Transverse colon (tissue), 4 donors: ENCODE measurements around the gene TPD52L1. TPM values are rescaled to one million over a fixed set of nuclear protein-coding genes. Genes with fewer than 3 reads are reported as not detected.

ENCODE experiments used
- DNase-seq: peaks from one replicate; pipeline ENCODE4 v3.0.0-alpha.2; 2019
- H3K27ac ChIP-seq, 4 donors: fragments of 200-600 bp; sonication (generic); 2 replicates each; pipeline ENCODE4 v1.5.1; 2016 to 2018; ENCODE audit warnings: inconsistent platforms in 4 of 4
- H3K27me3 ChIP-seq: fragments of 200-600 bp; sonication (generic); 2 replicates; pipeline ENCODE4 v1.5.1; 2017; ENCODE audit warnings: inconsistent platforms
- H3K36me3 ChIP-seq, 4 donors: fragments of 200-600 bp; sonication (generic); 2 replicates each; pipeline ENCODE4 v1.5.1; 2017 to 2019; ENCODE audit warnings: inconsistent platforms in 4 of 4
- H3K4me1 ChIP-seq, 4 donors: fragments of 200-600 bp; sonication (generic); 2 replicates each; pipeline ENCODE4 v1.5.1; 2017 to 2020; ENCODE audit warnings: inconsistent platforms in 4 of 4
- H3K4me3 ChIP-seq, 4 donors: fragments of 200-600 bp; sonication (generic); 1 replicate in 1 of 4; 2 replicates in 3 of 4; pipeline versions ENCODE4 v1.5.1 to v1.6.1; 2017 to 2019; ENCODE audit warnings: inconsistent platforms in 4 of 4
- H3K9me3 ChIP-seq, 2 donors: fragments of 200-600 bp; sonication (generic); 2 replicates each; pipeline ENCODE4 v1.5.1; 2017 to 2019; ENCODE audit warnings: inconsistent platforms in 2 of 2
- CTCF ChIP-seq, 5 experiments: fragments of 200-600 bp in 3 of 5; fragments of 450-650 bp in 2 of 5; sonication (generic) in 3 of 5; IDR thresholded peaks; 1 replicate in 2 of 5; 2 replicates in 3 of 5; pipeline ENCODE4 v1.5.1; 2016 to 2017; ENCODE audit warnings: antibody characterized with exemption in 5 of 5, inconsistent platforms in 3 of 5, mild to moderate bottlenecking in 2 of 5, moderate library complexity in 1 of 5
- EP300 ChIP-seq: sonication (generic); formaldehyde crosslinking; IDR thresholded peaks from one replicate; pipeline ENCODE4 v1.6.1; 2017; ENCODE audit warnings: antibody characterized with exemption, low read depth
- POLR2A ChIP-seq: fragments of 450-650 bp; IDR thresholded peaks from one replicate; pipeline ENCODE4 v1.6.1; 2016; ENCODE audit warnings: antibody characterized with exemption, mild to moderate bottlenecking, moderate library complexity
- POLR2AphosphoS5 ChIP-seq, 3 donors: sonication (generic); formaldehyde crosslinking; IDR thresholded peaks; one replicate each; pipeline ENCODE4 v1.6.1; 2016; ENCODE audit warnings: antibody characterized with exemption in 3 of 3
- WGBS, 2 donors: methylation state at CpG; one replicate each; pipeline ENCODE4 v1.1.5; 2018; ENCODE audit warnings: low coverage in 1 of 2; 5-methylcytosine and 5-hydroxymethylcytosine counted together
- in situ Hi-C, 4 donors: fragments of 200-750 bp; cut with MboI; loops; one replicate each; pipeline versions ENCODE4 v1.15.0 to v1.15.1; 2017; ENCODE audit warnings: low sequenced_read_pairs in 3 of 4, low pct_ligation_motif_present in 1 of 4, low pct_unique_long_range_greater_than_20kb in 1 of 4
- intact Hi-C: fragments of 100-400 bp; cut with DNase I; formaldehyde crosslinking; loops from one replicate; pipeline ENCODE4 v1.15.1; 2023; ENCODE audit warnings: low total_unique reads
- total RNA-seq, 4 donors: library from RNA; depleted of rRNA; stranded (reverse); fragments of >200 nt; gene quantifications; one replicate each; pipeline ENCODE4 v1.1.0, GENCODE V29; 2016

Gene TPD52L1
- total RNA-seq, 4 donors from 2014 or later = 2.6 to 96.5 (median 25.2) TPM

DNA sequence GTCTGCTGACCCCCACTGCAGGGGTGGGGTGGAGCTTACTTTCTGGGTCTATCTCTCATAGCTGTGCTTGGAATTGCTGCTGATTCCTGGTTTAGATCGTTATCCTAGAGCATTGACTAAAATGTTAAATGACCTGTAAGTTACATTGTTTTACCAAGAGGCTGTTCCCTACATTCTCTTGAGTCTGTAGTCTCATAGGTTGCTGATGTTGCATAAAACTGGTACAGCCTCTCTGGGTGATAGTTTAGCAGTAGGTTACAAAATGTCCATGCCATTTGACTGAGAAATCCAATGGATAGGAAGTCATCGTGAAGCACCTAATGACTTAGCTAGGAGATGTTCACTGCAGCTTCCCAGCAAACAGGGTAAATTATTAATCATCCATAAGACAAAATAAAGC is 62.4 kb downstream of the TPD52L1 start:
- in situ Hi-C loops (no loop called here), intact Hi-C loops (no loop called here)
- no peak overlapping the region for H3K4me3 ChIP-seq
- no peaks in the 10 kb centered on the region for H3K36me3 ChIP-seq
- DNase-seq = no peak
- H3K4me1 ChIP-seq = peaks cover 0 to 11% (median 2%) of the 10 kb centered on the region in 4 donors
- no peaks in the 10 kb centered on the region for H3K9me3 ChIP-seq
- H3K27me3 ChIP-seq = no peaks in the 10 kb centered on the region
- 88 to 92% methylated on average over 1 to 2 of the region's 2 CpGs for WGBS, 2 donors
- no peak for TF ChIP-seq POLR2AphosphoS5 (IDR thresholded peaks at IDR 0.05)
- no peak for TF ChIP-seq CTCF (IDR thresholded peaks at IDR 0.05)
- no peak for TF ChIP-seq POLR2A
- no peak for TF ChIP-seq EP300
- no peak overlapping the region for H3K27ac ChIP-seq

- H3K4me3 ChIP-seq = no peak overlapping the region
- in situ Hi-C loops (no loop called here), intact Hi-C loops (loop anchor here (1.0 kb wide), 1 partner anchor 19 kb away; no protein-coding TSS in a partner anchor)
- H3K27me3 ChIP-seq = no peaks in the 10 kb centered on the region
- no peak for TF ChIP-seq POLR2A
- H3K27ac ChIP-seq = no peak overlapping the region
- H3K36me3 ChIP-seq = no peaks in the 10 kb centered on the region
- no peaks in the 10 kb centered on the region for H3K9me3 ChIP-seq
- H3K4me1 ChIP-seq = peaks cover 6 to 18% (median 10%) of the 10 kb centered on the region in 4 donors
- no peak for DNase-seq
- WGBS, 2 donors = 94 to 100% methylated on average over 4 to 10 of the region's 10 CpGs
These were observed 63.8 kb downstream of the TPD52L1 start for GRCh38 chr6:125217369-125217768.

- Histone ChIP-seq H3K27ac (no peak overlapping the region), H3K9me3 (no peaks in the 10 kb centered on the region), H3K4me1 (peaks cover 12 to 25% (median 15%) of the 10 kb centered on the region in 4 donors), H3K36me3 (no peaks in the 10 kb centered on the region), H3K4me3 (no peak overlapping the region), H3K27me3 (no peaks in the 10 kb centered on the region)
- TF ChIP-seq POLR2AphosphoS5 (IDR thresholded peaks at IDR 0.05) = no peak
- WGBS, 2 donors = 90 to 92% methylated on average over 2 of the region's 2 CpGs
- intact Hi-C loops = loop anchor here (1.0 kb wide), 1 partner anchor 20 kb away; no protein-coding TSS in a partner anchor
- in situ Hi-C loops = no loop called here
- DNase-seq = no peak
These were observed 64.4 kb downstream of the TPD52L1 start for GRCh38 chr6:125217992-125218391.

GRCh38 chr6:125219361-125219895 is 65.9 kb downstream of the TPD52L1 start:
- intact Hi-C loops = no loop called here
- in situ Hi-C loops = no loop called here
- WGBS, 2 donors = 81 to 91% methylated on average over 3 to 5 of the region's 5 CpGs

GRCh38 chr6:125220712-125221111 is 67.1 kb downstream of the TPD52L1 start:
- in situ Hi-C loops (no loop called here), intact Hi-C loops (no loop called here)
- no peak for TF ChIP-seq POLR2A
- TF ChIP-seq EP300 = no peak
- no peak for TF ChIP-seq CTCF (IDR thresholded peaks at IDR 0.05)
- no peak for TF ChIP-seq POLR2AphosphoS5 (IDR thresholded peaks at IDR 0.05)
- WGBS, 2 donors = 60 to 86% methylated on average over 2 of the region's 2 CpGs
- no peaks in the 10 kb centered on the region for H3K9me3 ChIP-seq
- peak; percentile 15 for DNase-seq
- no peaks in the 10 kb centered on the region for H3K27me3 ChIP-seq
- H3K36me3 ChIP-seq = no peaks in the 10 kb centered on the region
- peaks cover 13 to 38% (median 19%) of the 10 kb centered on the region in 4 donors for H3K4me1 ChIP-seq
- peak overlapping the region; percentile 19 to 38 (median 30) for H3K27ac ChIP-seq
- no peak overlapping the region for H3K4me3 ChIP-seq

More at GRCh38 chr6:125219361-125219895, 65.9 kb downstream of the TPD52L1 start:
- H3K27me3 ChIP-seq = no peaks in the 10 kb centered on the region
- no peaks in the 10 kb centered on the region for H3K9me3 ChIP-seq
- H3K4me3 ChIP-seq = no peak overlapping the region
- TF ChIP-seq CTCF (IDR thresholded peaks at IDR 0.05) = no peak
- no peak for TF ChIP-seq POLR2AphosphoS5 (IDR thresholded peaks at IDR 0.05)
- no peak for TF ChIP-seq EP300
- TF ChIP-seq POLR2A = no peak
- peaks cover 13 to 37% (median 19%) of the 10 kb centered on the region in 4 donors for H3K4me1 ChIP-seq
- no peak overlapping the region for H3K27ac ChIP-seq
- no peaks in the 10 kb centered on the region for H3K36me3 ChIP-seq
- DNase-seq = no peak
